Right hindlimb (tissue), 1 donor: Measurements from ENCODE around the gene KLC4.
"Not testable (repeated sequence)": the region's sequence is repeated elsewhere in the genome, so short reads cannot be mapped to it uniquely, and the experiment has no call there.

Experiments
- DNase-seq: peaks from one replicate; pipeline ENCODE4 v3.0.0-alpha.2; 2018

The KLC4 gene

DNA sequence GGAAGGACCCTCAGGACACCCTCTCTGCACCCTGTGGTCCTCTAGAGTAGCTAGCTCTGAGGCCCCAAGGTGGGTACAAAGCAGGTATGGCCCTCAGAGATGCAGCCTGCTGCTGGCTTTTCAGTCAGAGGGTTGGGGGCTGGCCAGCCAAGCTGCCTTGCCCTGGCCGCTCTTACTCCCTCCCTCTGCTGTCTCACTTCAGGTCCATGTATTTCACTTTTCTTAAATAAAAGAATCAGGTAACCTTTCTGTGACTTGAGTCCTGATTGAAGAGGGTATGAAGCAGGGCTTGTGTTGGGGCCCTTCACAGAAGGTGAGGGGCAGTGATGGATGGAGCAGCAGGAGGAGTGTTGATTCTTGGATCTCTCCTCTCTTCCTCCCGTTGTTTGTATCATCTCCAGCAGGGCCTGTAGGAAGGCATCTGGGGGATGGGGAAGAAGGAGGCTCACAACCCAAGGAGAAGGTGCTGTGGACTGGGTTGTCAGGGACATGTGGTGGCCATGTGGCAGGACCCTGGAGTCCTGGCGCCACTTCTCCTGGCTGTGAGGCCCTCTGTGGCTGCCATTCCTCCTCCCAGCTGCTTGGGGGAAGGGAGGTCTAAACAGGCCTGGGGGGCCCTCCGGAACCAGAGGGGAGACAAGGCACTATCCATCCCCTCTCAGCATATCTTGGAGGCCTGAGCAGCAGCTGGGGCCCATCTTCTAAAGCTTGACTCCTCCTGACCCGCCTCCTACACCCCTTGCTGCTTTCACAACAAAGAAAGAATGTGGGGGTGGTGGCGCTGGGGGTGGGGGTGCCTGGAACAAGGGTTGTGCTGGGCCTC lies 15.6 kb downstream of the KLC4 start:
- peak; percentile 53 for DNase-seq

- DNase-seq = peak; percentile 93
Observed at GRCh38 chr6:43075670-43076463, 16.4 kb downstream of the KLC4 start, which contains the start of gene PTK7. TSS of gene PTK7 (plus strand) at chr6:43076314. CDS start at chr6:43076489, 175 bp downstream.

DNA sequence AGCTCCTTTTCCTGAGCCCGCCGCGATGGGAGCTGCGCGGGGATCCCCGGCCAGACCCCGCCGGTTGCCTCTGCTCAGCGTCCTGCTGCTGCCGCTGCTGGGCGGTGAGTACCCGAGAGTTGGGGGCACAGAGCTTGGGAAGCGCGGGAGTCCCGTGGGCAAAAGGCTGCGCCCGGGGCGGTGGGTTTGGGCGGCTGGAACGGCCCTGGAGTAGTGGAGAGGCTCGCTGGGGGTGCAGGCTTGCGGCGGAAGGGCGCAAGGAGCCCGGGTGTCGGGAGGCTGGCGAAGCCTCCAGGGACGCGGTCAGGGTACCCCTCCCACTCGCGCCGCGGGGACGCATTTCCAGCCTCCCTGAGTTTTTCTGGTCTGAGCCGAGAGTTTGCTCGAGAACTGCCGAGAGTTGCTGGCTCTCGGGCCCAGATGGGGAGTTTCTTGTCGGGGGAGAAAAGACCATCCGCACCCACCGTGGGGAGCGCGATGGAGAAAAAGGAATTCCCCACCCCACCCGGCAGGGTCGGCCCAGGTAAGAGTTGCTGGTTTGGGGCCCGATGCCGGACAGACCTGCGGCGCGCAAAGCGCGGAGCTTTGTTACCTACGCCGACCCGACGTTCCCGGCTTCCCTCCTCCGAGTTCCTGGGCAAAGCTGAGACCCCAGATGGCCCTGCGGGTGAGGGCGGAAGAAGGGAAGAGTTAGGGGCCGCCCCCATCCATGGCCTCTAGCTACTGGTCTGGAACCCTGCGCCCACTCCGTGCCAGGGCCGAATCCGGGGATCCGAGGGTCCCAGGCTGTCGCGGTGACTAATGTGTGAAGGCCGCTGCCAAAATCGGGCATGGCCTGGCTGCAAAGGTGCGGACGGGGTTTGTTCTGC lies 17.3 kb downstream of the KLC4 start:
- DNase-seq = peak; percentile 64

GRCh38 chr6:43077333-43077809 lies 17.9 kb downstream of the KLC4 start:
- DNase-seq = no peak

GRCh38 chr6:43077981-43078511 lies 18.6 kb downstream of the KLC4 start:
- no peak for DNase-seq

DNA sequence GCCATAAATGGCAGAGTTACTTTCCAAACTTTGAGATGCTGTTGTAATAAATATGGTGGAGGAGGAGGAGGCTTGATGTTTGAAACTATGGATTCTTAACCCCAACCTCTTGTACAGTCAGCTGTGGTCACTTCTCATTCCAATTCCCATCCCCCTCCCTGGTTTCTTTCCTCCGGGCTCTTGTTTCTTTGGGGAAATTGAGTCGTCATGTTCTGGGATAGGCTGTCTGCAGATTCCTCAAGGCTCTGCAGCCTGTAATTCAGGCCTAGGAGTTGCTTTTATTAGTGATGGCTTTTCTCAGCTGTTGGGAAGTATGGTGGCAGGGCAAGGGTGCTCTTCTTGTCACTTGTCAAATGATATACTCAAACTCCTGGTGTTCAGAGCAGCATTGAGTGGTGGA lies 19.3 kb downstream of the KLC4 start:
- DNase-seq = no peak

GRCh38 chr6:43081043-43081442 lies 21.6 kb downstream of the KLC4 start:
- no peak for DNase-seq

DNA sequence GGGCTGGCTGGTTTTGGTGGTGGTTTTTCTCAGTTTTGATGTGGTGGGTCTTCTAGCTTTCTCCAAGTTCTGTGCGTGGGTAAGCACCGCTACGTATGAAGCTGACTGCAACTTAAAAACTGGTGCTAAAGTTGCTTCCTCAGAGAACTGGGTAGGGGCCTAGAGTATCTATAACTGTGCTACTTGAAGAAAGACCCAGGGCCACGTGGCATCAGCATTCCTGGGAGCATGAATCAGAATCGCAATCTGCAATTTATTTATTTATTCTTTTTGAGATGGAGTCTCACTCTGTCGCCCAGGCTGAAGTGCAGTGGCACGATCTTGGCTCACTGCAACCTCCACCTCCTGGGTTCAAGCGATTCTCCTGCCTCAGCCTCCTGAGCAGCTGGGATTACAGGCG lies 22.5 kb downstream of the KLC4 start:
- DNase-seq = not testable (repeated sequence)

DNA sequence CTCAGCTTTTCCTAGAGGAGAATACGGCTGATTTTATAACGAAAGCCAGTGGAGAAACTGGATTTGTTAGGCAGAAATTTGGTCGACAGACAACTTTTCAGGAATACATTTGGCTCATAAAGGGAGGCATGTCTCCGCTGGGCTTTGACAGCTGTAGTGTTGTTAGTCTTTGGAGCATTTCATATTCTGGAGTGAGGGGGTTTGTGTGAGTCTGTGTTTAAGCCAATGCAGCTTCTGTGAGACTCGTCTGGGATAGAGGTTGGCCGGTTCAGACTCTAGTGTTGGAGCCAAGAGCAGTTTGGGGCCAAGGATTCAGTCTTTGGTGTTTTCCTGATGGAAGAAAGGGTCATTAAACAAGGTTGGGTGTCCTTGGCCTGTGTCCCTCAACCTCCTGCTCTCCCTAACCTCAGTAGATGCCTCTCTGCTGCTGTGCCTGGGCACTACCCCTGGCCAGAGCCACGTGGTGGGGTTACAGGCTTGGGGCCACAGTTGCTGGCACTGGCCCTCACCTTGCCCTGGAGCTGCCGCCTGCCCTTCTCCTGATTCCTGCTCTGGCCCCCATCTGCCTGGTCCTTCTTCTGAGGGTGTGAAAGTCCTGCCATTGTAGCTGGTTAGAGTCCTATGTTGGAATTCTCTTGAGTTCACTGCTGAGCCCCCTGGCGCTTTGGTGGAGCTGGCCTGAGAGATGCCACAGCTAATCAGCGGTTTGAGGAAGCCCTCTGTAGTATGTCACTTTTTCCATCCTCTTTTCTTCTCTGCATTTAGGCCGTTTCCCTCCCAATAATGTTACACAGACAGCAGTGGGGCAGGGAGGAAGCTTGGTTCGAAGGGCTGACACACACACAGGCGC lies 23.6 kb downstream of the KLC4 start:
- DNase-seq = peak; percentile 83

DNA sequence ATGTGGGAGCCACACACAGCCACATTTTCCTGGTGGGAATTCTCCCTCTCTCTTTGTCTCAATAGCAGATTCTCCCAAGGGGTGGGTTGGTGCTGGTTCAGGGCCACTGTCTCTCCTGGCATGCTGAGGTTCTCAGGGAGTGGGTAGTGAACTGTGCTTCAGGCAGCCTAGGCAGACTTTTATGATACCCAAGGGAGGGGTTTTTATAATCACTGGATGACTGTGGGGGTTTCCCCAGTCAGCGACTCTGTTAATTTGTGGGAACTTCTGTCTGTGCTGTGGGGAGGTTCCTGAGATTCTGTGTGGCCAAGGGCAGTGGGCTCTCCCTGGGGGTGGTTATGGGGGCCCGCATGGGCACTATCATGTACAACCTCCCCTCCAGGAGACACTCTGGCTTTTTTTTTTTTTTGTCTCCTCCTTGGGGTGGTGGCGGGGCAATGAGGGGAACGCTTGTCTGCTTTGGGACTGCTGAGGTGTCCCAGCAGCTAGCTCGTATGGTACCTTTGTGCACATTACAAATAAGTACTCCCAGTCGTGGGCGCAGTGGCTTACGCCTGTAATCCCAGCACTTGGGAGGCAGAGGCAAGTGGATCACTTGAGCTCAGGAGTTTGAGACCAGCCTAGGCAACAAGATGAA lies 26.7 kb downstream of the KLC4 start:
- no peak for DNase-seq

DNA sequence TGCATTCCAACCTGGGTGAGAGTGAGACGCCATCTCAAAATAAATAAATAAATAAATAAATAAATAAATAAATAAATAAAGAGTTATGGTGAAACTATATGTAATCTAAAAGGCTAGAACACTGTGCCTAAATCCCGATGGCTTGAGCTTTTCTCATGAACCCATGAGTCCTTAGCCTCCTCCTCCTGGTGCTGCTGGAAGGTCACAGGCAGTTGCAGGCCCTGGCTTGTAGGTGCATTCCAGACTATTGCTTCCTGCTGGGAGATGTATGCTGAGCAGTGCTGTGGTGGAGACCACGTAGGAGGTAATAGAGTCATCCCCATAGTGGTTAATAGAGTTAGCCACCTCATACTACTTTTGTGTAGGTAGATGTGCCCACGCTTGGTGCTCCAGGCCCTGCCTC lies 29.2 kb downstream of the KLC4 start:
- DNase-seq = no peak

- no peak for DNase-seq
Observed at GRCh38 chr6:43089467-43089866, 30.0 kb downstream of the KLC4 start.

DNA sequence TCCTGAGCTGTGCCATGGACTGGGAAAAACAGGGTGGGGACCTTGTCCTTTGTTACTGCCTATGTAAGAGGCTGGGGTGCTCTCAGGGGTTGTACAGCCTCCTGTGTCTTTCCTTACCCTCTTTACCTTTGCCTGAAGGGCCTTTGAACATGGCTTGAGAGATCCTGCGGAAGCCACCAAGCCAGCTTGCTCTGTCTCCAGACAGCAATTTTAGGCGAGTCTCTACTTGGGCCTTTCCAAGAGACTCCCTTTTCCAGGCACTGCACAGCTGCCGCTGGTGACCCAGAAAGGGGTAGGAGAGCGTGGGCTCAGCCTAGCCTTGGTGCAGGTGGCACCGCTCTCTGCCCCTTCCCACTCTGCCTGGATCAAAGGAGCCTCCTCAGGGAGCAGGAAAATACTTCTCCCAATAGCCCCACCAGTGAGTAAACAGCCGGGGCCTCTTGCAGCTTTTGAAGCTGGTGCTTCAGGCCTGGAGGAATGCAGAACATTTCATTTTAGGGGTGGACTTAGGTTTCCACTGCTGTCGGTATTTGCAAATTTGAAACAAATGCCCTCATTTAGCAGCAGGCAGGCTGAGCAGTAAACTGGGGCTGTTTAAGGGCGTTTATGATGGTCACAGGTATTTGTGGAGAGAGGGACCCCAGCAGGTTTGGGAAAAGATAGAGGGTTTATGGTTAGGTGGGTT lies 30.6 kb downstream of the KLC4 start:
- DNase-seq = no peak

- DNase-seq = no peak
Observed at GRCh38 chr6:43090559-43090956, 31.1 kb downstream of the KLC4 start.

- DNase-seq = no peak
Observed at GRCh38 chr6:43091020-43091419, 31.6 kb downstream of the KLC4 start.

DNA sequence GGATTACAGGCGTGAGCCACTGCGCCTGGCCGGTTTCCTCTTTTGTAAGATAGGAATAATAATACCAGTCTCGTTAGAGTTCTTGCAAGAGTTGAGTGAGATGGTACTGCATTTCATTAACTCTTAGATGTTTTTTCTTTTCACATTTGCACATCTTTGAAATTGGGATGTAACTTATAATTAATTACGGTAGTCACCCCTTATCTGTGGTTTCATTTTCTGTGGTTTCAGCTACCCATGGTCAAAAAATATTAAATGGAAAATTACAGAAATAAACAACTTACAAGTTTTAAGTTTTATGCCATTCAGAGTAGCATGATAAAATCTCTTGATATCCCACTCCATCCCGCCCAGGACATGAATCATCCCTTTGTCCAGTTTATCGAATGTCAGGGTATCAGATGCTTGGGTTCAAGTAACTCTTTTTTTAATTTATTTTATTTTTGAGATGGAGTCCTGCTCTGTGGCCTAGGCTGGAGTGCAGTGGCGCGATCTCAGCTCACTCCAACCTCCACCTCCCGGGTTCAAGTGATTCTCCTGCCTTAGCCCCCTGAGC lies 32.1 kb downstream of the KLC4 start:
- no peak for DNase-seq

- no peak for DNase-seq
Observed at GRCh38 chr6:43092635-43093034, 33.2 kb downstream of the KLC4 start.

GRCh38 chr6:43093436-43094289 lies 34.2 kb downstream of the KLC4 start:
- DNase-seq = no peak

DNA sequence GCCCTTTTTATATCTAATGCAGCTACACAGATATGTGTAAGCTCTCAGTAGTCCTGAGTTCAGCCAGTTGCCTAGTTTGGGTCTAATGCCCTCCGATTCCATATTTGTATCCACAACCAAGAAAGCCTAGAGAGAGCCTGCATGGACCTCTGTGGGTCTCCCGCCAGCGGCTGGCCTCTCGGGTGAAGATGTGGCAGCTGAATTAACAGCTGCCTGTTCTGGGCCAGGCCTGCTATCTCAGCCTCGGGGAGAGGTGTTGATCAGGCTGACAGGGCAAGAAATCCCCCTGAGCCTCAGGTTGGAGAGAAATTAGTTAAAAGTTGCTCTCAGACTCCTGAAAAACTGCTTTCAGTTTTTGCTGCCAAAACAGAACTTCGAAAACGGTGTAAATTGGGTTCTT lies 36.5 kb downstream of the KLC4 start:
- DNase-seq = no peak
